Measurements from ENCODE around the gene RAB33B.

The RAB33B gene

GRCh38 chr4:139508581-139509237 lies 54.8 kb downstream of the RAB33B start:
- DNase-seq (ENCODE audit: low read depth), result no peak

GRCh38 chr4:139509727-139510410 lies 55.9 kb downstream of the RAB33B start:
- no peak for DNase-seq (ENCODE audit: low read depth)

GRCh38 chr4:139511320-139511719 lies 57.4 kb downstream of the RAB33B start:
- DNase-seq (ENCODE audit: low read depth), result no peak

GRCh38 chr4:139514382-139515059 lies 60.6 kb downstream of the RAB33B start:
- no peak for DNase-seq (ENCODE audit: low read depth)

- DNase-seq (ENCODE audit: low read depth), result no peak
These were observed 61.6 kb downstream of the RAB33B start for GRCh38 chr4:139515531-139515958.

- no peak for DNase-seq (ENCODE audit: low read depth)
These were observed 68.0 kb downstream of the RAB33B start for GRCh38 chr4:139521754-139522401.

- DNase-seq (ENCODE audit: low read depth), result no peak
These were observed 68.5 kb downstream of the RAB33B start for GRCh38 chr4:139522457-139522856.

- no peak for DNase-seq (ENCODE audit: low read depth)
These were observed 69.2 kb downstream of the RAB33B start for GRCh38 chr4:139523076-139523475.

- DNase-seq (ENCODE audit: low read depth), result no peak
These were observed 70.2 kb downstream of the RAB33B start for GRCh38 chr4:139524062-139524631.

- no peak for DNase-seq (ENCODE audit: low read depth)
These were observed 71.5 kb downstream of the RAB33B start for GRCh38 chr4:139525414-139525813.
